IMR-90 (cell line): Measurements from ENCODE around the gene SECTM1.

Experiments used
- BHLHE40 ChIP-seq: fragments of 150-350 bp; IDR thresholded peaks from 2 replicates; pipeline ENCODE4 v1.6.1; 2016; ENCODE audit warnings: mild to moderate bottlenecking, low read depth, low read length
- CEBPB ChIP-seq: IDR thresholded peaks from 2 replicates; pipeline ENCODE4 v1.6.1; 2012; ENCODE audit warnings: low read depth, low read length, improper control_type of control experiment
- CHD1 ChIP-seq: IDR thresholded peaks from 2 replicates; pipeline ENCODE4 v1.6.1; 2012; ENCODE audit warnings: low read depth, low read length, improper control_type of control experiment
- FOS ChIP-seq: fragments of 150-350 bp; IDR thresholded peaks from 2 replicates; pipeline ENCODE4 v1.6.1; 2016; ENCODE audit warnings: low read depth, low read length
- MAZ ChIP-seq: IDR thresholded peaks from 2 replicates; pipeline ENCODE4 v1.6.1; 2012; ENCODE audit warnings: low read depth, mild to moderate bottlenecking, low read length, improper control_type of control experiment, moderate library complexity, borderline replicate concordance
- MXI1 ChIP-seq: IDR thresholded peaks from 2 replicates; pipeline ENCODE4 v1.6.1; 2012; ENCODE audit warnings: low read depth, mild to moderate bottlenecking, low read length, moderate library complexity, borderline replicate concordance
- POLR2A ChIP-seq: IDR thresholded peaks from 2 replicates; pipeline ENCODE4 v1.6.1; 2012; ENCODE audit warnings: mild to moderate bottlenecking, low read depth, low read length
- RAD21 ChIP-seq: IDR thresholded peaks from 2 replicates; pipeline ENCODE4 v1.6.1; 2012; ENCODE audit warnings: low read length, improper control_type of control experiment
- RCOR1 ChIP-seq: IDR thresholded peaks from 2 replicates; pipeline ENCODE4 v1.6.1; 2012; ENCODE audit warnings: mild to moderate bottlenecking, low read length, improper control_type of control experiment; ENCODE audit not compliant: insufficient replicate concordance
- RFX5 ChIP-seq: IDR thresholded peaks from 2 replicates; pipeline ENCODE4 v1.8.0; 2012; ENCODE audit warnings: low read depth, mild to moderate bottlenecking, low read length, moderate library complexity
- SMC3 ChIP-seq: fragments of 150-350 bp; IDR thresholded peaks from 2 replicates; pipeline ENCODE4 v1.6.1; 2016; ENCODE audit warnings: low read depth, mild to moderate bottlenecking, antibody characterized with exemption, low read length, moderate library complexity
- TF ChIP-seq, protein P1 (sequence below): conservative IDR thresholded peaks from 2 replicates; pipeline ENCODE4 v1.5.1; 2012; ENCODE audit warnings: mild to moderate bottlenecking, low read depth, low read length, improper control_type of control experiment
- TF ChIP-seq, protein P2 (sequence below): fragments of 150-350 bp; IDR thresholded peaks from 2 replicates; pipeline ENCODE4 v1.6.1; 2016; ENCODE audit warnings: low read depth, mild to moderate bottlenecking, low read length, moderate library complexity, borderline replicate concordance
- TF ChIP-seq, protein P3 (sequence below): fragments of 150-350 bp; IDR thresholded peaks from 2 replicates; pipeline ENCODE4 v1.6.1; 2017; ENCODE audit warnings: mild to moderate bottlenecking, antibody characterized with exemption, low read length, low read depth

DNA sequence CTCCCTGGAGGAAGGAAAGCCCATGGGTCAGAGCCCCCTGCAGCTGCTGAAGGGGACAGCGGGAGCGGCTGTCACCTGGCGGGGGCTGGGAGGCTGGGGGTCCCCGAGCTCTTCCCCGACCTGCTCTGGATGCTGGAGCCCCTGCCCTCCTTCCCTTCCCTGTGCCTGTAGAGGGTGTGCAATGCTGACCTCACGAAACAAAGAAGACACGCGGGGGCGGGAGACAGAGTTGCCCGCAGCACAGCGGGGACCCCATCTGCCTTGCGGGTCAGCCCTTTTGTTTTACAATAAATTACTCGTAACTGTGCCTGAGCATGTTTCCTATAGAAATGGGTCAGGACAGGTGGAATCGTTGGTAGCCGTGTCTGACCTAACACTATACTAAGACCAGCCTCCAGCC lies 6.3 kb downstream of the SECTM1 start:
- no peak for TF ChIP-seq FOS
- TF ChIP-seq, protein P1, sequence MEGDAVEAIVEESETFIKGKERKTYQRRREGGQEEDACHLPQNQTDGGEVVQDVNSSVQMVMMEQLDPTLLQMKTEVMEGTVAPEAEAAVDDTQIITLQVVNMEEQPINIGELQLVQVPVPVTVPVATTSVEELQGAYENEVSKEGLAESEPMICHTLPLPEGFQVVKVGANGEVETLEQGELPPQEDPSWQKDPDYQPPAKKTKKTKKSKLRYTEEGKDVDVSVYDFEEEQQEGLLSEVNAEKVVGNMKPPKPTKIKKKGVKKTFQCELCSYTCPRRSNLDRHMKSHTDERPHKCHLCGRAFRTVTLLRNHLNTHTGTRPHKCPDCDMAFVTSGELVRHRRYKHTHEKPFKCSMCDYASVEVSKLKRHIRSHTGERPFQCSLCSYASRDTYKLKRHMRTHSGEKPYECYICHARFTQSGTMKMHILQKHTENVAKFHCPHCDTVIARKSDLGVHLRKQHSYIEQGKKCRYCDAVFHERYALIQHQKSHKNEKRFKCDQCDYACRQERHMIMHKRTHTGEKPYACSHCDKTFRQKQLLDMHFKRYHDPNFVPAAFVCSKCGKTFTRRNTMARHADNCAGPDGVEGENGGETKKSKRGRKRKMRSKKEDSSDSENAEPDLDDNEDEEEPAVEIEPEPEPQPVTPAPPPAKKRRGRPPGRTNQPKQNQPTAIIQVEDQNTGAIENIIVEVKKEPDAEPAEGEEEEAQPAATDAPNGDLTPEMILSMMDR = no peak
- no peak for TF ChIP-seq SMC3
- TF ChIP-seq RAD21 = no peak
- no peak for TF ChIP-seq POLR2A
- TF ChIP-seq CEBPB = no peak
- no peak for TF ChIP-seq MXI1
- no peak for TF ChIP-seq MAZ
- TF ChIP-seq, protein P2, sequence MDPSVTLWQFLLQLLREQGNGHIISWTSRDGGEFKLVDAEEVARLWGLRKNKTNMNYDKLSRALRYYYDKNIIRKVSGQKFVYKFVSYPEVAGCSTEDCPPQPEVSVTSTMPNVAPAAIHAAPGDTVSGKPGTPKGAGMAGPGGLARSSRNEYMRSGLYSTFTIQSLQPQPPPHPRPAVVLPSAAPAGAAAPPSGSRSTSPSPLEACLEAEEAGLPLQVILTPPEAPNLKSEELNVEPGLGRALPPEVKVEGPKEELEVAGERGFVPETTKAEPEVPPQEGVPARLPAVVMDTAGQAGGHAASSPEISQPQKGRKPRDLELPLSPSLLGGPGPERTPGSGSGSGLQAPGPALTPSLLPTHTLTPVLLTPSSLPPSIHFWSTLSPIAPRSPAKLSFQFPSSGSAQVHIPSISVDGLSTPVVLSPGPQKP = no peak
- TF ChIP-seq RFX5 = no peak
- no peak for TF ChIP-seq CHD1
- TF ChIP-seq, protein P3, sequence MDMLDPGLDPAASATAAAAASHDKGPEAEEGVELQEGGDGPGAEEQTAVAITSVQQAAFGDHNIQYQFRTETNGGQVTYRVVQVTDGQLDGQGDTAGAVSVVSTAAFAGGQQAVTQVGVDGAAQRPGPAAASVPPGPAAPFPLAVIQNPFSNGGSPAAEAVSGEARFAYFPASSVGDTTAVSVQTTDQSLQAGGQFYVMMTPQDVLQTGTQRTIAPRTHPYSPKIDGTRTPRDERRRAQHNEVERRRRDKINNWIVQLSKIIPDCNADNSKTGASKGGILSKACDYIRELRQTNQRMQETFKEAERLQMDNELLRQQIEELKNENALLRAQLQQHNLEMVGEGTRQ = no peak
- no peak for TF ChIP-seq BHLHE40
- no peak for TF ChIP-seq RCOR1
